GM18868 (cell line): ENCODE results near the gene TMEM41B.
A peak's percentile ranks its signal among the peaks of the same experiment; 100 is the strongest.
"Not testable (repeated sequence)": the region's sequence is repeated elsewhere in the genome, so short reads cannot be mapped to it uniquely, and the experiment has no call there.

Source experiments
- ATAC-seq: cut with Tn5 transposase; IDR thresholded peaks from one replicate; pipeline ENCODE4 v1.9.1; 2021; ENCODE audit warnings: mild to moderate bottlenecking, moderate library complexity; ENCODE audit not compliant: unreplicated experiment

The TMEM41B gene

DNA sequence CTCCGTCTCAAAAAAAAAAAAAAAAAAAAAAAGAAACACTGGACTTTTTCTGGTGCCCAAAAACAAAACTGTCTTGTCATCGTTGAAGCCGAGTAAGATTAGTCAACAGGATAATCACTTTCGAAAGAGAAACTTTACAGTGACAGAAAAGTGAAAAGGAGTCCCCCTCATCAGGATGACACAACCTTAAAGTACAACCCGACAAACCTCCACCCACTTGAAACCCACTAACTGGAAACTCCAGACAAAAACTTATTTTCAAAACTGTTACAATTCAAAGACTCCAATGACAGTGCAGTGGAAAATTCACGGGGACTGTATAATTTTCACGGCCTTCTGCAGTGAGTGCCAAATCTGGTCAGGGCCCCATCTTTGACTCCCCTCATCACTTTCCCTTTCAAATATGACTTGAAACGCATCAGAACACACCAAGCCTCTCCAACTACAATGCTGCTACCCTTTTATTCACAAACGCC is 50.5 kb downstream of the TMEM41B start:
- ATAC-seq = peak; percentile 65

GRCh38 chr11:9260838-9261146 is 53.6 kb downstream of the TMEM41B start:
- not testable (repeated sequence) for ATAC-seq

DNA sequence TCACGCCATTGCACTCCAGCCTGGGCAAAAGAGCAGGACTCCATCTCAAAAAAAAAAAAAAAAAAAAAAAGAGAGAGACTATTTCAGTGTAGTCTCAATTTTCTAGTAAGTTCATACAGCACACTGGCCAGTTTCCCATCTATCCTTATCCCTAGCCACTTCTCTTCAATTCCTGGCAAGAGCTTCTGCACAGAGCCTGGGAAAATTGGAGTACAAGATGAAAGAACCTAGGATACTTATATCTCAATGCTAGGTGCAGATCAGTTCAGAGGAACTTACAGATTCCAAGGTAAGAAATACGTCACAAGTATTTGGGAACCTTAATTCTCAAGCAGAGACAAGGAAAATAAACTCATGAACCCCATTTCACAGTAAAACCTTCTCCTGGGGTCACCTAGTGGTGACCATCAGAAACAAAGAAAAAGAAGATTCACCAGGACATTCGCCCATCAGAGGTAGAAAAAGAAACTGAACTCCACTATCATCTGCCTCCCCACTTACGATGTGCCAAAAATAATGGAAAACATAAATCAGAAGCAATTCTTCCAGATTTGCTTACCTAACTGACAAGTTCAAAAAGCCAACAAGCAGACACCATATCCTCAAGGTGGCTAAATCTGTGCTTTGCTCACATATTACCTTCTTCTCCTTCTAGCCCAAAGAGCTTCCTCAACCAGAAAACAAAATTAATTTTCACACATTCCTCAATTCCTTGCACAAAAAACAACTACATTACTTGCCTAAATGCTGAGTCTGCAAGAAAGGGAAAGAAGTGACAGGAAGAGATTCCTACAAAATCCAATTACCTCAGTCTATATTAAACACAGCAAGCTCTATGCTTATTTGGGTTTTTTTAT is 54.2 kb downstream of the TMEM41B start:
- ATAC-seq = no peak

GRCh38 chr11:9258279-9258678 is 56.1 kb downstream of the TMEM41B start:
- not testable (repeated sequence) for ATAC-seq

GRCh38 chr11:9254416-9254815 is 60.0 kb downstream of the TMEM41B start:
- ATAC-seq = no peak

DNA sequence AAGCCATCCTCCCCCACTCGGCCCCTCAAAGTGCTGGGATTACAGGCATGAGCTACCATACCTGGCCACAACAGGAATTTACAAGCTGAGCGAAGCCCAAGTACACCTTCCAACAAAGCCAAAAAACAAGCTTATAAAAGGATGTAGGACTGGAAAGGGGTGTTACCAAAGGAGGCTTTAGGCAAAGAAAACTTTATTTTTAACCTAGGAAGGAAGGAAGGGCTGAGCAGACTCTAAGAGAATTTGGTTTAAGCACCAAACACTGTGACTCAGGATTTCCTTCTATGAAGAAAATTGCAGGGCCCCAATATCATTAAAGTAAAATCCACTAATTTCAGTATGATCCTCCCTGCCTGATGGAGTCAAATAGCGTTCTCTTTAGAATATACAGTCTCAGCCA is 61.3 kb downstream of the TMEM41B start:
- no peak for ATAC-seq

GRCh38 chr11:9251311-9251710 is 63.1 kb downstream of the TMEM41B start:
- ATAC-seq = no peak

DNA sequence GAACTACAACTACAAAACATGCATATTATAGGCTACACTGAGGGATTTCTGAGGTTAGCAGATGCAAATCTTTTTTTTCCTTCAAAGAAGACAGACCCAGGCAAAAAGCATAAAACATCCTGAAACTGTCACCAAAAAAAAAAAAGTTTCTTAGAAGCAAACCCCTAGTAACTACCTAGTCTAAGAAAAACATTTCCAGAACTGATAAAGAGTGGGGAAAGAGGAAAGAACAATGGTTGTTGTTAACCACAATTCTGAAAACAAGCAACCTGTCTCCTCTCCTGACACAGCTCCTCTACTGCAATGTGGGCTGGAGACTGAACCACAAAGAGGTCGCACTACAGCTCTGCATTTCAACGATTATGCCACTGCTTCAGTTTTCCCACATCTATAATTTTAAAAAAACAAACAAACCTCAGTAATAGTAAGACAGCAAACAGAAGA is 64.2 kb downstream of the TMEM41B start:
- ATAC-seq = peak; percentile 74

DNA sequence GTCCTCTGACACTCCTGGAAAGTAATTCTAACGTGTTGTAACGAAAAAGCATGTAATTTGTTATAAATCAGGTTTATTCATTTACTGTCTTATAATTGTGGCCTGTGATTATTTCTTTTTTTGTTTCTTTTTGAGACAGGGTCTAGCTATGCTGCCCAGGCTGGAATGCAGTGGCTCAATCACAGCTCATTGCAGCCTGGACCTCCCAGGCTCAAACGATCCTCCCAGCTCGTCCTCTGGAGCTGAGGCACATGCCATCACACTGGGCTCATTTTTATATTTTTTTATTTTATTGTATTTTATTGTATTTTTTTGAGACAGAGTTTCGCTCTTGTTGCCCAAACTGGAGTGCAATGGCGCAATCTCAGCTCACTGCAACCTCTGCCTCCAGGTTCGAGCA is 65.1 kb downstream of the TMEM41B start:
- ATAC-seq = no peak

DNA sequence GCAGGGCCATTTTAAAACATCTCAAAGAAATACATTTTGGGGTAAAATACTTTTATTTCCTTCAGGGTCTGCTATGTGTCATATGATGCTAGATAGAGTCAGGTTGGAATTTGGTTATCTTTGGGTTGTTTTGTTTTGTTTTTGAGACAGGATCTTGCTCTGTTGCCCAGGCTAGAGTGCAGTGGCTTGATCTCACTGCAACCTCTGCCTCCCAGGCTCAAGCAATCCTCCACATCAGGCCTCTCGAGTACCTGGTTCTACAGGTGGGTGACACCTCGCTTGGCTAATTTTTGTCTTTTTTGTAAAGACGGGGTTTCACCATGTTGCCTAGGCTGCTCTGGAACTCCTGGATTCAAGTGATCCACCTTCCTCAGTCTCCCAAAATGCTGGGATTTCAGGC is 66.5 kb downstream of the TMEM41B start:
- no peak for ATAC-seq

DNA sequence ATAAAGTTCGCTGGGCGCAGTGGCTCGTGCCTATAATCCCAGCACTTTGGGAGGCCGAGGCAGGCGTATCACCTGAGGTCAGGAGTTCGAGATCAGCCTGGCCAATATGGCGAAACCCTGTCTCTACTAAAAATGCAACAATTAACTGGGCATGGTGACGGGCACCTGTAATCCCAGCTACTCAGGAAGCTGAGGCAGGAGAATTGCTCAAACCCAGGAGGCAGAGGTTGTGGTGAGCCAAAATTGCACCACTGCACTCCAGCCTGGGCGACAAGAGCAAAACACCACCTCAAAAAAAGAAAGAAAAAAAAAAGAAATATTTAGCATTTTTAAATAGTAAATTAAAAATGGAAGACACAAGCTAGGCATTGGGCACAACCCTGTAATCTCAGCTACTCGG is 78.2 kb downstream of the TMEM41B start:
- ATAC-seq = not testable (repeated sequence)

- ATAC-seq = no peak
Measured at GRCh38 chr11:9232482-9232881, 81.9 kb downstream of the TMEM41B start.

- ATAC-seq = peak; percentile 66
Measured at GRCh38 chr11:9231848-9232177, 82.6 kb downstream of the TMEM41B start.
